ENCODE data around the gene APOL1.

APOL1 gene

DNA sequence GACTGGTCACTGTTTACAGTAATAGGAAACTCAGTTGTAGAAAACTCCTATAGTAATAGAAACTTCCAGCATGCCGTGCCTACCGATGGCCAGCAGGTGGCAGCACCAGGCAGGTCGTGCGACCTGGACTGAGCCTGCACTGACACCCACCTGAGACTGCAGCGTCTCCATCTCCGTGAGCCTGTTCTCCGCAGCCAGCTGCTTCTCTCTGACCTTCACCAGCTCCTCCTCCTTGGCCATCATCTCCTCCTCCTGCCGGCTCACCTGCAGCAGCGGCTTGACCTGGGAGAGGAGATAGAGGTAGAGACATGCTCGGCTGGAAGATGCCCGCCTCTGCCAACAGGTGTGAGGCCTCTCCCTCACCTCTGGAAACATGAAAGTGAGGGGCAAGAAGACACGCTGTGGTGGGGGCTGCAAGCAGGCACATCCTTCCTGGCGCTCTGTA, 48.5 kb downstream of the APOL1 start:
- Histone ChIP-seq H3K36me3 (replicated peaks) (peaks cover 90% of the 10 kb centered on the region), H3K4me3 (no peak overlapping the region), H3K4me1 (no peaks in the 10 kb centered on the region), H3K27me3 (ENCODE audit: low read depth) (no peaks in the 10 kb centered on the region), H3K9me3 (no peaks in the 10 kb centered on the region)
- peak; percentile 51 to 84 for DNase-seq (ENCODE audit: low spot score in 2 of 2)
- in situ Hi-C loops (cut with MboI; ENCODE audit: low sequenced_read_pairs) = loop anchor here (5.0 kb wide), 1 partner anchor 166 kb away; no protein-coding TSS in a partner anchor

DNA sequence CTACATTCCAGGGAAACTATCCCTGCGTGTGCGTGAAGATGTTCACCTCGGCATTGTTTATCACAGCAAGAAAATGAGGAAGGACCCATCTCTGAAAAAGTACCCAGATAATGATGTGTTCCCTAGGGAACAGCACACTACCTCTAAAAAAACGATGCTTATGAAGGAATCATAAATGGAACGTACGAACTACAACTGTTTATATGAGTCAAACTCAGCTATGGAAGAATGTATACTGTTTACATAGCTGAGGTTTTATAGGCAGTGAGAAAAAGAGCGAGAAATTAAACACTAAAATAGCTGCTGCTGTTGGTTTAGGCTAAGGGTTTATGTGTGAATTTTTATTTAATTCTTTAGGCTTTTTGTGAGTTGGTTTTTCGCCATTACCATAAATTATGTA, 48.9 kb downstream of the APOL1 start:
- peaks cover 89% of the 10 kb centered on the region for H3K36me3 ChIP-seq (replicated peaks)
- in situ Hi-C loops (cut with MboI; ENCODE audit: low sequenced_read_pairs) = loop anchor here (5.0 kb wide), 1 partner anchor 165 kb away; no protein-coding TSS in a partner anchor
- no peak overlapping the region for H3K4me3 ChIP-seq
- no peaks in the 10 kb centered on the region for H3K27me3 ChIP-seq (ENCODE audit: low read depth)
- no peaks in the 10 kb centered on the region for H3K9me3 ChIP-seq
- no peaks in the 10 kb centered on the region for H3K4me1 ChIP-seq
- no peak for DNase-seq (ENCODE audit: low spot score in 2 of 2)

DNA sequence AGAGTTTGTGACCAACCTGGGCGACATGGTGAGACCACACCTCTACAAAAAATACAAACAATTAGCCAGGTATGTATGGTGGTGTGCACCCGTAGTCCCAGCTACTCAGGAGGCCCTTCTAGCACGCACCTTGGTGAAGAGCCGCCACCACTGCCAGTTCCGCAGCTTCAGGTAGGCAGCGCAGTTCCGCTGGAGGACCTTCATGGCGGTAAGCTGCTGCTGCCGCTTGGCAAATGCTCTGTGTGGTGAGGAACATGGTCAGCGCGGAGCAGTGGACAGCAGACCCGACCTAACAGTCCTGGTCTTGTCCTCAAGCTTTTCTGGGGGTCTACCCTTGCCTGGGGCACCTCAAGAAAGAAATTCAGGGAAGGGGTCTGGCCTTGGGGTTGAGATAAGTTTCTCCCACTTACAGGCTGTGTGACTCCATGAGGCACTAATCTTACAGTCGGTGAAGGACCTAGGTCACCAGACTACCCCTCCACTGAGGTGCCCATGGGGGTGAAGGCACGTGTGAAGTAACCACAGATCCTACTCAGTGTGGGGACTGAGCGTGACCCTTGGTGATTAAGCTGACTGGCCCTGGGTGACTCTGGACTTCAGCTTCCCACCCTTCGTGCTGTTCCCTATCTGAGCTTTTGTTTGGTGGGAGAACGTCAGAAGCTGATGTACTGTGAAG, 49.6 kb downstream of the APOL1 start:
- in situ Hi-C loops (cut with MboI; ENCODE audit: low sequenced_read_pairs) = loop anchor here (5.0 kb wide), 1 partner anchor 165 kb away; no protein-coding TSS in a partner anchor
- peaks cover 89% of the 10 kb centered on the region for H3K36me3 ChIP-seq (replicated peaks)

DNA sequence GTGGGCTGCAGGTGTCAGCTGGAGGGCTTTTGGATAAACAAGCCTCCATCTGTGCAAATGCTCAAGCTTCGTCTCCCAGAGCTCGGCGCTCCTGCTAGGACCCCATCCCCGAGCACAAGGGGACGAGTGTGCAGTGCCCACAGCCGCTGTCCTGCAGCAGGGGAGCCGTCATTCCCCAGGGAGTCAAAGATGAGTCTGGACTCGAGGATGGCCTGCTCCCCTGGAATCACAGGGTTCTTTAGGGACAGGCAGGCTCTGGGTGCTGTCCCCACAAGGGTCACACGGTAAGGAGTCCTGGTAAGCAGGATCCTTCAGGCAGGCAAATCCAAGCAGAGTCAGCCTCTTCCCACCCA, 50.2 kb downstream of the APOL1 start:
- in situ Hi-C loops (cut with MboI; ENCODE audit: low sequenced_read_pairs) = loop anchor here (5.0 kb wide), 1 partner anchor 164 kb away; no protein-coding TSS in a partner anchor
- Histone ChIP-seq H3K27me3 (ENCODE audit: low read depth) (no peaks in the 10 kb centered on the region), H3K4me1 (no peaks in the 10 kb centered on the region), H3K36me3 (replicated peaks) (peaks cover 88% of the 10 kb centered on the region), H3K9me3 (no peaks in the 10 kb centered on the region), H3K4me3 (no peak overlapping the region)
- no peak for DNase-seq (ENCODE audit: low spot score in 2 of 2)

More for the DNA sequence above, 49.6 kb downstream of the APOL1 start:
- DNase-seq (ENCODE audit: low spot score in 2 of 2) = no peak
- Histone ChIP-seq H3K27me3 (ENCODE audit: low read depth) (no peaks in the 10 kb centered on the region), H3K4me3 (no peak overlapping the region), H3K9me3 (no peaks in the 10 kb centered on the region), H3K4me1 (no peaks in the 10 kb centered on the region)

DNA sequence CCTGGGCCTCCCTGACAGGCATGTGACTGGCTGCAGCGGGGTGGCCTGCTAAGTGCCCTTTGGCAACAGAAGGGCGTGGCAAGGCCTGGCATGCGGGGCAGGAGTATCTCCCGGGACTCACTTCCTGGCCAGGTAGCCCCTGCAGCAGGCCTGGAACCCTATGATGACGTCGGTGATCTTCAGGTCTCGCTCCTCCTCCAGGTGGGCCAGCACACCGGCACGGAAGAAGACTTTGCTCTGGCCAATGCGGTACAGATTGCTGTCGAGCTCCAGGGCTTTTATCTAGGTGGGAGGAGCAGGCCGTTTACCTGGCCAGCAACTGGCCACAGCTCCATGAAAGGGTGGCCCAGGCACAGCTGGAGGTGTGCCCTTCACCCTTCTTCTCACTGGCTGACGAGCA, 50.9 kb downstream of the APOL1 start:
- Histone ChIP-seq H3K36me3 (replicated peaks) (peaks cover 86% of the 10 kb centered on the region), H3K4me3 (no peak overlapping the region), H3K9me3 (no peaks in the 10 kb centered on the region), H3K4me1 (no peaks in the 10 kb centered on the region), H3K27me3 (ENCODE audit: low read depth) (no peaks in the 10 kb centered on the region)
- no peak for DNase-seq (ENCODE audit: low spot score in 2 of 2)
- in situ Hi-C loops (cut with MboI; ENCODE audit: low sequenced_read_pairs) = loop anchor here (5.0 kb wide), 1 partner anchor 163 kb away; no protein-coding TSS in a partner anchor

DNA sequence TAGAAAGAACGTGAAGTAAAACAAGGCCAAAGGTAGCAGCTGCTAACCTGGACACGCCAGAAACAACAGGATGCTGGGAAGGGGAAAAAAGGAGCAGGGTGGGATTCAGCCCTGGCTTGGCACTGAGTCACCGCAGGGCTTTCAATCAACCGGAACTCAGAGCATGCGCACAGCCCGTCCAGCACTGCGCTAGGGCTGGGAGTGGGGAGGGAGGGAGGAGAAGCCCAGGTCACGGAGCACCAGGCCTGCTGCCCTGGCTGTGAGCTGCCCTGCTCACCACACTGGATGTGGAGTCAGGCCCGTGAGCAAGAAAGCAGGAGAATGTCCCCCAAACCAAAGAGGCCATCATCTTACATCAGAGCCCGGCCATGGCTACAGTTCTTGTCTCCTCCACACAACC, 51.5 kb downstream of the APOL1 start:
- H3K27me3 ChIP-seq (ENCODE audit: low read depth) = no peaks in the 10 kb centered on the region
- no peak for DNase-seq (ENCODE audit: low spot score in 2 of 2)
- no peaks in the 10 kb centered on the region for H3K4me1 ChIP-seq
- in situ Hi-C loops (cut with MboI; ENCODE audit: low sequenced_read_pairs) = loop anchor here (5.0 kb wide), 1 partner anchor 163 kb away; no protein-coding TSS in a partner anchor
- H3K4me3 ChIP-seq = no peak overlapping the region
- peaks cover 86% of the 10 kb centered on the region for H3K36me3 ChIP-seq (replicated peaks)
- no peaks in the 10 kb centered on the region for H3K9me3 ChIP-seq

DNA sequence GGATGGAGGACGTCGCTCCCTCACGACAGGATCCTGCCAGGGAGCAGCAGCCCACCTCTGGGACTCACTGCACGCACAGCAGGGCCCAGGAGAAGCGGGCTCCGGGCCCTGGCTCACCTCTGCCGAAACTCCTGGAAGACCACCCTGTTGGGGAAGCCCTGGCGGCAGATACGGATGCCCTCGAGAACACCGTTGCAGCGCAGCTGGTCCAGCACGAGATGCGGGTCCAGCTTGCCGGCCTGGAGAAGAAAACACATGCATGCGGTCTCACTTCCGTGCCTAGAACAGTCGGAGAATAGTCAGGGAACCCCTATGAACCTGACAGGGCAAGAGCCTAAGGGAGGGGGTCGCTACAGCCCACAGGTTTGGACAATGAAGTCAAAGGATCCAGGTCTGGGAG, 52.9 kb downstream of the APOL1 start:
- Histone ChIP-seq H3K36me3 (replicated peaks) (peaks cover 84% of the 10 kb centered on the region), H3K4me3 (no peak overlapping the region), H3K9me3 (no peaks in the 10 kb centered on the region), H3K4me1 (no peaks in the 10 kb centered on the region), H3K27me3 (ENCODE audit: low read depth) (no peaks in the 10 kb centered on the region)
- in situ Hi-C loops (cut with MboI; ENCODE audit: low sequenced_read_pairs) = no loop called here
- no peak for DNase-seq (ENCODE audit: low spot score in 2 of 2)

DNA sequence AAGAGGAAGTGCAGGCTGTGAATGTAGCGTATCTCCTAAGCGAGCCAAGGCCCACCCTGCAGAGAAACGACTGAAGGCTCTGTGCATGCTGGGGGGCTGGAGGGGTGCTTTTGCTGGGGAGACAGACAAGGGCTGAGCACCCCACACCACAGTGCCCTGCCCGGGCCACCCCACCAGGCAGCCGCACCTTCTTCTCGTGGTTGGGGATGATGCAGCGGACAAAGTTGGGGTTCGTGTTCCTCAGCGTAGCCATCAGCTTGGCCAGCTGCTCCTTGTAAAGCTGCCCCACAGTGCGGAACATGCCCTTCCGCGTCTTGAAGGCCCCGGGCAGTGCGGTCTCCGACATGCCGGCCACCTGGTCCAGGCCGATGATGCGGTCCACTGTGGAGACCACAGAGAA, 53.3 kb downstream of the APOL1 start:
- H3K4me3 ChIP-seq = no peak overlapping the region
- DNase-seq (ENCODE audit: low spot score in 2 of 2) = no peak
- no peaks in the 10 kb centered on the region for H3K27me3 ChIP-seq (ENCODE audit: low read depth)
- H3K4me1 ChIP-seq = no peaks in the 10 kb centered on the region
- peaks cover 84% of the 10 kb centered on the region for H3K36me3 ChIP-seq (replicated peaks)
- no peaks in the 10 kb centered on the region for H3K9me3 ChIP-seq
- in situ Hi-C loops (cut with MboI; ENCODE audit: low sequenced_read_pairs) = no loop called here

DNA sequence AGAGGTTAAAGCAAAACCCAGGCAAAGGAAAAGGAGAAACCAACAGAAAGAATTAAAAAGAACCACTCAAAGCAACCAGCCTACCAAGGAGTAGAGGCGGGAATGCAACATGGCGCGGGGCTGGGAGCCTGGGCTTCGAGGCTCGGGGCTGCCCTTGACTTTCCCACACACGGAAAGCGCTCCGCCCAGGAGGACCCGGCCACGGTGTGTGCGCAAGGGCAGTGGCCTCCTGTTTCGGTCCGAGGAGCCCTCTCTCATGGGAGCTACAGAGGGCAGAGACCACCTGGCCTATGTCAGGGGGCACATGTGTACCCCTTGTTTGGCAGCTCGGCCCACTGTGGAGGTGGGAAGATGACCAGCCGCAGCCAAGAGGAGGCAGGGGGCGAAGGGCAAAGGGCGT, 55.9 kb downstream of the APOL1 start:
- no peaks in the 10 kb centered on the region for H3K27me3 ChIP-seq (ENCODE audit: low read depth)
- no peak overlapping the region for H3K4me3 ChIP-seq
- H3K36me3 ChIP-seq (replicated peaks) = peaks cover 83% of the 10 kb centered on the region
- no peaks in the 10 kb centered on the region for H3K4me1 ChIP-seq
- H3K9me3 ChIP-seq = no peaks in the 10 kb centered on the region
- in situ Hi-C loops (cut with MboI; ENCODE audit: low sequenced_read_pairs) = no loop called here
- DNase-seq (ENCODE audit: low spot score in 2 of 2) = no peak

DNA sequence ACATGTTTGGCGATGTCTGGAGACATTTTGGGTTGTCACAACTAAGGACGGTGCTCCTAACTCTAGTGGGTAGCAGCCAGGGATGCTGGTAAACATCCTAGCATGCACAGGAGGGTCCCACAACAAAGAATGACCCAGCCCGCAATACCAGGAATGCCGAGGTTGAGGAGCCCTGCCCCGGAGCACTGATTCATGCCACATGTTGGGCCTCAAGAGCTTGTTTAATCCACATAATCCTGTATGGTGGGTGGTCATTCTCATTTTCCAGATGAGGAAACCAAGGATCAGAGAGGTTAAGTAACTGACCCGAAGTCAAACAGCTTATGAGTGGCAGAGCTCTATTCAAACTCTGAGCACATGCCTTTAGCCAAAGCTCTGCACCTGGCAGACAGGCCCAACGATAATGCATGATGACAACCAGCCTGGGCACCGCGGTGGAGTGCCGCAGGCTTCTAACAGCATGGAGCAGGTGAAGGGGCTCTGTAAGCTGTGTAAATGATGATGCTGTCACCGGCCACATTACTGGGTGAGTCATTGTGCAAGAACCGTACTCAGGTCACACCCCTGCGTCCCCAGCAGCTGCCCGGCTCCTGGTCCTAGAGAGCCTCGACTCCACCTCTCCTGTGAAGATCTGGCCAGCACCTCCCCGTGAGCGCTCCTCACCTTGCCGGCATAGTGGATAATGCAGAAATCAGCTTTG, 58.6 kb downstream of the APOL1 start:
- Histone ChIP-seq H3K9me3 (no peaks in the 10 kb centered on the region), H3K4me3 (no peak overlapping the region), H3K36me3 (replicated peaks) (peaks cover 82% of the 10 kb centered on the region), H3K4me1 (no peaks in the 10 kb centered on the region), H3K27me3 (ENCODE audit: low read depth) (no peaks in the 10 kb centered on the region)
- in situ Hi-C loops (cut with MboI; ENCODE audit: low sequenced_read_pairs) = no loop called here
- DNase-seq (ENCODE audit: low spot score in 2 of 2) = no peak

DNA sequence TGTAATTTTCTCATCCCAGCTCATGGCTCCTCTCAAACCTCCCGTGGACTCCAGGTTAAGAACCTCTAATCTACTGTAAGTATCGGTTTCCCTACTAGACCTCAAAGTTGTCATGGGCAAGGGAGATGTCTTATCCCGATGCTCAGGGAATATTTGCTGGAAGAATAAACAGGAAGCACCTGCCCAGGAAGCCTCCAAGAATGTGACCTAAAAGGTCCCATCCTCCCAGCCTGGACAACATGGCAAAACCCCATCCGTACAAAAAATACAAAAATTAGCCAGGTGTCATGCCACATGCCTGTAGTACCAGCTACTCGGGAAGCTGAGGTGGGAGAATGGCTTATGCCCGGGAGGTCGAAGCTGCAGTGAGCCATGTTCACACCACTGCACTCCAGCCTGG, 62.4 kb downstream of the APOL1 start:
- DNase-seq (ENCODE audit: low spot score in 2 of 2) = no peak
- Histone ChIP-seq H3K36me3 (replicated peaks) (peaks cover 83% of the 10 kb centered on the region), H3K4me1 (no peaks in the 10 kb centered on the region), H3K27me3 (ENCODE audit: low read depth) (no peaks in the 10 kb centered on the region), H3K4me3 (no peak overlapping the region), H3K9me3 (no peaks in the 10 kb centered on the region)
- in situ Hi-C loops (cut with MboI; ENCODE audit: low sequenced_read_pairs) = no loop called here

DNA sequence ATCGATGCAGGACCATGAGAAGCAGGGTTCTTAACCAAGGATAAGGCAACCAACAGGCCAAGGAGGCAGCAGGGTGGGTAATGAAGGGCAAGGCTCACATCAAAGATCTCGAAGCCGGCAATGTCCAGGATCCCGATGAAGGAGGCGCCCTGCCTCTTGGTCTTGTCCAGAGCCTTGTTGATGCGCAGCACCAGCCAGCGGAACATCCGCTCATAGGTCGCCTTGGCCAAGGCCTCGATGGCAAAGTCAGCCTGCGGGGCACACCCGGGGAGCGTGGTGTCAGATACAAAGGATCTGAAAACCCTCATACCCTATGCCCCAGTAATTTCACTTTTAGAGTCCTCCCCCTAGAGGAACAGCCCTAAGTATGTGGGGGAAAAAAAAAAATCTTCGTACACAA, 63.5 kb downstream of the APOL1 start:
- H3K36me3 ChIP-seq (replicated peaks) = peaks cover 81% of the 10 kb centered on the region
- no peak for DNase-seq (ENCODE audit: low spot score in 2 of 2)
- H3K9me3 ChIP-seq = no peaks in the 10 kb centered on the region
- no peak overlapping the region for H3K4me3 ChIP-seq
- in situ Hi-C loops (cut with MboI; ENCODE audit: low sequenced_read_pairs) = no loop called here
- no peaks in the 10 kb centered on the region for H3K27me3 ChIP-seq (ENCODE audit: low read depth)
- H3K4me1 ChIP-seq = no peaks in the 10 kb centered on the region
